ENCODE data around the gene TSNAXIP1. TPM values are rescaled to one million over a fixed set of nuclear protein-coding genes. Genes with fewer than 3 reads are reported as not detected.
"Not testable (repeated sequence)": the region's sequence is repeated elsewhere in the genome, so short reads cannot be mapped to it uniquely, and the experiment has no call there.

Gene TSNAXIP1
- total RNA-seq, 4 donors from 2014 or later = 0.34 to 3.2 (median 0.93) TPM

- TF ChIP-seq POLR2A (IDR thresholded peaks at IDR 0.05) (no peak), CTCF (IDR thresholded peaks at IDR 0.05) (no peak)
- H3K4me1 ChIP-seq = peaks cover 14 to 65% of the 10 kb centered on the region in 2 donors
Measured at GRCh38 chr16:67858500-67858899, 51.8 kb downstream of the TSNAXIP1 start.

DNA sequence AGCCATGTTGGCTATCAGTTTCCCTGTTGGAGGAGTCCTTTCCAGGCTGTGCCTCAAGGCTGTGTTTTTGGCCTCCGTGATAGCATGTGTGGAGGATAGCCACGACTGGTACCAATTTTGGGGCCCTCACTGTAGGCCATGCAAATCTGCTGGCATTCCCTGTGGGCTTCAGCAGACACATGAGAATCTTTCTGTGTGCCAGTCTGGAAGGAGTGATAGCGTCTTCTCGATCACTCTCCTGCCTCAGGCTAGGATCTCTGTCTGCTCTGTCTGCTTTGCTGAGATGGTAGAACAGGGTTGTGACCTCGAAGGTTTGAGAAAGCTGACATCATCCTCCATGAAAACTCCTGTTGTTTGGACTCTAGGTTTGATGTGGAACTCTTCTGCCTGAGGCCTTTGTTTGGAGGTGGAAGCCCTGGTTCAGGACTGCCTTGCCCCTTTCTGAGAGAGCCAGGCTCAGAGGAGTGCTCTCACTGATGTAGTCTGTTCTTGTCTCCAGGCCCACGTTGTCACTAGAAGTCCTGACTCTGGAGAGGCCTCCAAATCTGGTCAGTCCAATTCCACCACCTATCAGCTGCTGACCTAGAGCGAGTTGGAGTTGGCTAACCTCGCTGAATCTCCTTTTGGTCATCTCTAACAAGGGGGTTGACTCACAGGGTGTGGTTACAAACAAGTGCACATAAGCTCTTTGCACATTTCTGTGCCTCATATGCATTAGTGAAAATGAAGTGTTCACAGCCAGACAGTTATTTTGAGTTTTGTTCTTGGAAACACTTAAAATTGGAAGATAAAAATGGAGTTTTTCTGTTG, 54.1 kb downstream of the TSNAXIP1 start:
- no peak for TF ChIP-seq POLR2A (IDR thresholded peaks at IDR 0.05)
- no peak for TF ChIP-seq CTCF (IDR thresholded peaks at IDR 0.05)
- no peak for DNase-seq
- 88 to 93% methylated on average over 4 to 8 of the region's 8 CpGs for WGBS, 2 donors
- Histone ChIP-seq H3K4me1 (peaks cover 14 to 59% of the 10 kb centered on the region in 2 donors), H3K27ac (no peak overlapping the region), H3K36me3 (peaks cover 0 to under 1% of the 10 kb centered on the region in 2 donors), H3K27me3 (no peaks in the 10 kb centered on the region), H3K9me3 (no peaks in the 10 kb centered on the region), H3K4me3 (replicated peaks in 1 of 3) (no peak overlapping the region)
- intact Hi-C loops (cut with DNase I) = no loop called here

More at GRCh38 chr16:67858500-67858899, 51.8 kb downstream of the TSNAXIP1 start:
- H3K36me3 ChIP-seq = no peaks in the 10 kb centered on the region
- intact Hi-C loops (cut with DNase I) = no loop called here
- H3K27ac ChIP-seq = peak overlapping the region; percentile 51 to 68 (median 64)
- H3K9me3 ChIP-seq = no peaks in the 10 kb centered on the region
- no peak overlapping the region for H3K4me3 ChIP-seq (replicated peaks in 1 of 3)
- no peaks in the 10 kb centered on the region for H3K27me3 ChIP-seq
- WGBS, 2 donors = 74 to 77% methylated on average over 4 of the region's 4 CpGs
- DNase-seq = no peak

DNA sequence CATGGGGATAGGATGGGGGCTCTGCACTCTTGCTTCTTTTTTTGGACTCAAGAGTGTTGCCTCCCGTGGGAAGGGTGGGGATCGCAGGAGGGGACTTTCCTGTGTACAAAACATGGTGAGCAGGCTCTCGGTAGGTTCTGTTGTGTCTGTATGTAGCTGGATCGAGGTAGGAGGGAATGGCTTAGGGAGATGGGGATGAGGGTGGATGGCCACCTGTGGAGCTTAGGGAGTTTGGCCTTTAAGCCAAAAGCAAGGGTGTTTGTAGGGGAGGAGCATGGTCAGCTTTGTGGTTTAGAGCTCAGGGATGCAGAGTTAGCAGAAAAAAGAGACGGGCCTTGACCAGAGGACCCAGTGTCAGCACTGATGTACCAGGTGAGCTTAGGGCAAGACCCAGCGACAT, 55.2 kb downstream of the TSNAXIP1 start:
- Histone ChIP-seq H3K4me1 (peaks cover 13 to 49% of the 10 kb centered on the region in 2 donors), H3K27me3 (no peaks in the 10 kb centered on the region), H3K4me3 (replicated peaks in 1 of 3) (no peak overlapping the region), H3K9me3 (no peaks in the 10 kb centered on the region), H3K27ac (no peak overlapping the region), H3K36me3 (peaks cover 0 to 4% of the 10 kb centered on the region in 2 donors)
- no peak for TF ChIP-seq CTCF (IDR thresholded peaks at IDR 0.05)
- no peak for TF ChIP-seq POLR2A (IDR thresholded peaks at IDR 0.05)
- WGBS, 2 donors = 80 to 84% methylated on average over 6 of the region's 6 CpGs
- no peak for DNase-seq
- intact Hi-C loops (cut with DNase I) = no loop called here

GRCh38 chr16:67862623-67863583, 56.2 kb downstream of the TSNAXIP1 start:
- H3K4me3 ChIP-seq (replicated peaks in 1 of 3) = no peak overlapping the region

DNA sequence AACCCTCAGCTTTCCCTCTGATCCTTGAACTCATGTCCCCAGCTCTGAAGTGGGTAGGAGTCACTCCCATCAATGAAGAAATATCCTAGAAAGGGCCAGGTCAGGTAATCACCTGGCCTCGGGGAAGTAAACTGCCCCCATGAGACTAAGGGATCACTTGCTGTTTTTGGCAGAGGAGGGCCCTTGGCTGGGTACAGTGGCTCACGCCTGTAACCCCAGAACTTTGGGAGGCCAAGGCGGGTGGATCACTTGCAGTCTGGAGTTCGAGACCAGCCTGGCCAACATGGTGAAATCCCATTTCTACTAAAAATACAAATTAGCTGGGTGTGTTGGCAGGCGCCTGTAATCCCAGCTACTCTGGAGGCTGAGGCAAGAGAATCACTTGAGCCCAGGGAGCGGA, 57.4 kb downstream of the TSNAXIP1 start:
- peak overlapping the region in 2 of 3 donors; percentile 62 to 77 for H3K27ac ChIP-seq
- H3K9me3 ChIP-seq; DNase-seq; H3K27me3 ChIP-seq; intact Hi-C loops (cut with DNase I); H3K4me3 ChIP-seq (replicated peaks in 1 of 3): not testable (repeated sequence)
- H3K36me3 ChIP-seq = peaks cover 4 to 21% of the 10 kb centered on the region in 2 donors
- 94% methylated on average over 6 of the region's 6 CpGs for WGBS, 2 donors
- H3K4me1 ChIP-seq = peaks cover 0 to 27% of the 10 kb centered on the region in 2 donors

More at GRCh38 chr16:67862623-67863583, 56.2 kb downstream of the TSNAXIP1 start:
- Histone ChIP-seq H3K27me3 (no peaks in the 10 kb centered on the region), H3K27ac (peak overlapping the region; percentile 25 to 77 (median 62)), H3K9me3 (no peaks in the 10 kb centered on the region), H3K36me3 (peaks cover 4 to 11% of the 10 kb centered on the region in 2 donors), H3K4me1 (peaks cover 3 to 38% of the 10 kb centered on the region in 2 donors)
- intact Hi-C loops (cut with DNase I) = no loop called here
- WGBS, 2 donors = 67 to 72% methylated on average over 11 of the region's 11 CpGs
- DNase-seq = peak in 1 of 2 donors; percentile 22
- no peak for TF ChIP-seq POLR2A (IDR thresholded peaks at IDR 0.05)
- no peak for TF ChIP-seq CTCF (IDR thresholded peaks at IDR 0.05)
